ENCODE results near the gene TMEM109.

The TMEM109 gene

GRCh38 chr11:60939855-60940254 is 25.9 kb downstream of the TMEM109 start:
- H3K4me1 ChIP-seq (ENCODE audit: control insufficient read depth, low read depth, low read length), result no peaks in the 10 kb centered on the region
- H3K36me3 ChIP-seq (ENCODE audit: control insufficient read depth, low read depth, low read length), result peaks cover under 1% of the 10 kb centered on the region
- H3K27me3 ChIP-seq (ENCODE audit: control insufficient read depth, insufficient read depth, low read length), result no peaks in the 10 kb centered on the region
- H3K9me3 ChIP-seq (ENCODE audit: control insufficient read depth, low read depth, low read length), result no peaks in the 10 kb centered on the region
- H3K27ac ChIP-seq (ENCODE audit: low read length), result no peak overlapping the region
- H3K9ac ChIP-seq (ENCODE audit: low read length), result no peak overlapping the region
- H3K4me3 ChIP-seq (ENCODE audit: low read length), result no peak overlapping the region

GRCh38 chr11:60941371-60942119 is 27.6 kb downstream of the TMEM109 start:
- Histone ChIP-seq H3K36me3 (ENCODE audit: control insufficient read depth, low read depth, low read length) (no peaks in the 10 kb centered on the region), H3K27ac (ENCODE audit: low read length) (no peak overlapping the region)

DNA sequence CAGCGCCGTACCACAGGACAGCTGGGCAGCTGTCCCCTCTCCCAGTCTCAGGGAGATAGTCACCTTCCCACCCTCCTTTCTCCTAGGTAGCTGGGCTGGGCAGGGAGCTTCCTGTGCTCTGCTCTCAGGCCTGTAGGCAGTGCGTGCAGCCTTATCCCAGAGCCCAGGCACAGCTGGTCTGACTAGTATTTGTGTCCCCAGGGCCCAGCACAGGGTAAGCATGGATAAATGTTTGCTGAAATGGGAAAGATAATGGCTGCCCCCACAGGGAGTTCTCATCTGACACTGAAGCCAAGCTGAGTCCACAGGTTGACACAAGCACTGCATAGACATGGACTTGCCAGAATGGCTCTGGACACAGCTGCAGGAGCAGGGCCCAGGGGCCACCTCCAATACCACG is 28.3 kb downstream of the TMEM109 start:
- Histone ChIP-seq H3K9me3 (ENCODE audit: control insufficient read depth, low read depth, low read length) (no peaks in the 10 kb centered on the region), H3K4me1 (ENCODE audit: control insufficient read depth, low read depth, low read length) (no peaks in the 10 kb centered on the region), H3K9ac (ENCODE audit: low read length) (no peak overlapping the region), H3K27me3 (ENCODE audit: control insufficient read depth, insufficient read depth, low read length) (no peaks in the 10 kb centered on the region), H3K4me3 (ENCODE audit: low read length) (no peak overlapping the region), H3K27ac (ENCODE audit: low read length) (no peak overlapping the region), H3K36me3 (ENCODE audit: control insufficient read depth, low read depth, low read length) (no peaks in the 10 kb centered on the region)

More at GRCh38 chr11:60941371-60942119, 27.6 kb downstream of the TMEM109 start:
- Histone ChIP-seq H3K4me3 (ENCODE audit: low read length) (no peak overlapping the region), H3K9me3 (ENCODE audit: control insufficient read depth, low read depth, low read length) (no peaks in the 10 kb centered on the region), H3K27me3 (ENCODE audit: control insufficient read depth, insufficient read depth, low read length) (no peaks in the 10 kb centered on the region), H3K4me1 (ENCODE audit: control insufficient read depth, low read depth, low read length) (no peaks in the 10 kb centered on the region), H3K9ac (ENCODE audit: low read length) (no peak overlapping the region)

DNA sequence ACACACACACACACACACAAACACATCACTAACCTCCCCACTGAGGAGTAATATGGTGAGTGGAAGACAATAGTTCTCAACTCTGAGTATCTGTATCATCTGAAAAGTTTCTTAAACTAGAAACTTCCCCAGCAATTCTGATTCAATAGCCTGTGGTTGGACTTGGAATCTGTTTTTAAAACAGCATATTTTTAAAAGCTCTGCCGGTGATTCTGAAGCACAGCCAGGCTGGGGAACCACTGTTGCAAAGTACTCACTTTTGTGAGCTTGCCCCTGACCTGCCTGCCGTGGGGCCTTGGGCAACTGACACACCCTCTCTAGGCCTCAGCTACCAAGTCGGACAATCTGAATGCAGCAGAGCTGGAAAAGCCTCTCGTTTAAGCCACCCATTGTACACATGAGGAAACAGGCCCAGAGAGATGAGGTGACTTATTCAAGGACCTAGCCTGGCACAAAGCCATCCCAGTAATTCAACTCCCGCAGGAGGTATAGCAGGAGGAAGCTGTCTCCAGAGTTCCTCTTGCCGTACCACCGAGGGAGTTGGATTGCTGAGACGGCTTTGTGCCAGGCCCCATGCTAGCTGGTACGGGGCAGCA is 29.1 kb downstream of the TMEM109 start:
- Histone ChIP-seq H3K4me1 (ENCODE audit: control insufficient read depth, low read depth, low read length) (no peaks in the 10 kb centered on the region), H3K9me3 (ENCODE audit: control insufficient read depth, low read depth, low read length) (no peaks in the 10 kb centered on the region), H3K36me3 (ENCODE audit: control insufficient read depth, low read depth, low read length) (no peaks in the 10 kb centered on the region), H3K27ac (ENCODE audit: low read length) (no peak overlapping the region), H3K27me3 (ENCODE audit: control insufficient read depth, insufficient read depth, low read length) (no peaks in the 10 kb centered on the region), H3K9ac (ENCODE audit: low read length) (no peak overlapping the region), H3K4me3 (ENCODE audit: low read length) (no peak overlapping the region)

DNA sequence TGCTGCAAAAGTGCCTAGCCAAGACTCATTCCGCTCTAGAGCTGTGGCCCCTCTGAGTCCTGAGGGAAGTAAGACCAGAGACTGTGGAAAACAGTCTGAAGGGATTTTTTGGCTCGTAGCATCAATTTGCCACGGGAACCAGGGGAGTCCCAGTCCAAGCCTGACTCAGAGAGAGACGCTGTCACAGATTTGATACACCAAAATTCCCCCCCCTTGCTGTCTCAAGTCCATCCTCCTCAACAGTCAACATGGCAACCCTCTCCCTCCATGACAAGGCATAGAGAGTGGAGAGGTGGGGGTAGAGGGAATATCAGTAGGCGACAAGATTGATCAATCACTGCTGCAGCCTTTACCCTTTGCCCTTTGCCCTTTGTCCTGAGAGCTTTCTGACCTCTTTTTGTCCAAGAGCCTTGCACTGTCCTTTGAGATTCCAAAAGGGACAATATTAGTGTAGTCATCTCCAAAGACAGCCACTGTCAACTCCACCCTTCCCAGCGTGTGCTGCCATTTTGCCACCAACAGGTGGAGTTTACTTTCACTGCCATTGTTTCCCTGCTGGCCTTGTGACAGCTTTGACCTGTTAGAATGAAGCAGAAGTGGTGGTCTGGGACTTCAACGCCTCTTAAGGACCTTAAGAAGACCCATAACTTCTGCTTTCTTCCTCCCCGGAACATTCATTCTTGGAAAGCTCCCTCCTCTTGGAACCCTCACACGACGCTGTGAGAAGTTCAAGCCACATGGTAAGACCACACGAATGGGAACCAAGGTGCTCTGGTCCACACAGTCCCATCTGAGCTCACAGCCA is 30.7 kb downstream of the TMEM109 start:
- no peaks in the 10 kb centered on the region for H3K36me3 ChIP-seq (ENCODE audit: control insufficient read depth, low read depth, low read length)
- peaks cover 3% of the 10 kb centered on the region for H3K27me3 ChIP-seq (ENCODE audit: control insufficient read depth, insufficient read depth, low read length)
- no peak overlapping the region for H3K27ac ChIP-seq (ENCODE audit: low read length)
- H3K9me3 ChIP-seq (ENCODE audit: control insufficient read depth, low read depth, low read length), result no peaks in the 10 kb centered on the region
- no peak overlapping the region for H3K4me3 ChIP-seq (ENCODE audit: low read length)
- no peaks in the 10 kb centered on the region for H3K4me1 ChIP-seq (ENCODE audit: control insufficient read depth, low read depth, low read length)
- H3K9ac ChIP-seq (ENCODE audit: low read length), result no peak overlapping the region

GRCh38 chr11:60945295-60945667 is 31.3 kb downstream of the TMEM109 start:
- Histone ChIP-seq H3K9ac (ENCODE audit: low read length) (no peak overlapping the region), H3K36me3 (ENCODE audit: control insufficient read depth, low read depth, low read length) (no peaks in the 10 kb centered on the region), H3K9me3 (ENCODE audit: control insufficient read depth, low read depth, low read length) (no peaks in the 10 kb centered on the region), H3K4me3 (ENCODE audit: low read length) (no peak overlapping the region), H3K27me3 (ENCODE audit: control insufficient read depth, insufficient read depth, low read length) (peaks cover 8% of the 10 kb centered on the region), H3K4me1 (ENCODE audit: control insufficient read depth, low read depth, low read length) (no peaks in the 10 kb centered on the region), H3K27ac (ENCODE audit: low read length) (no peak overlapping the region)

- no peak overlapping the region for H3K4me3 ChIP-seq (ENCODE audit: low read length)
- peaks cover 16% of the 10 kb centered on the region for H3K27me3 ChIP-seq (ENCODE audit: control insufficient read depth, insufficient read depth, low read length)
- H3K9ac ChIP-seq (ENCODE audit: low read length), result no peak overlapping the region
- no peaks in the 10 kb centered on the region for H3K9me3 ChIP-seq (ENCODE audit: control insufficient read depth, low read depth, low read length)
- H3K4me1 ChIP-seq (ENCODE audit: control insufficient read depth, low read depth, low read length), result no peaks in the 10 kb centered on the region
- H3K36me3 ChIP-seq (ENCODE audit: control insufficient read depth, low read depth, low read length), result no peaks in the 10 kb centered on the region
- H3K27ac ChIP-seq (ENCODE audit: low read length), result no peak overlapping the region
These were observed 32.8 kb downstream of the TMEM109 start for GRCh38 chr11:60946601-60947264.

GRCh38 chr11:60947700-60948099 is 33.7 kb downstream of the TMEM109 start:
- Histone ChIP-seq H3K27ac (ENCODE audit: low read length) (no peak overlapping the region), H3K36me3 (ENCODE audit: control insufficient read depth, low read depth, low read length) (no peaks in the 10 kb centered on the region), H3K9ac (ENCODE audit: low read length) (no peak overlapping the region), H3K4me1 (ENCODE audit: control insufficient read depth, low read depth, low read length) (peaks cover 4% of the 10 kb centered on the region), H3K9me3 (ENCODE audit: control insufficient read depth, low read depth, low read length) (no peaks in the 10 kb centered on the region), H3K27me3 (ENCODE audit: control insufficient read depth, insufficient read depth, low read length) (peaks cover 22% of the 10 kb centered on the region), H3K4me3 (ENCODE audit: low read length) (no peak overlapping the region)

- H3K9ac ChIP-seq (ENCODE audit: low read length), result no peak overlapping the region
- no peaks in the 10 kb centered on the region for H3K9me3 ChIP-seq (ENCODE audit: control insufficient read depth, low read depth, low read length)
These were observed 34.3 kb downstream of the TMEM109 start for GRCh38 chr11:60948250-60948649.

GRCh38 chr11:60950024-60950423 is 36.1 kb downstream of the TMEM109 start:
- Histone ChIP-seq H3K27ac (ENCODE audit: low read length) (no peak overlapping the region), H3K9ac (ENCODE audit: low read length) (no peak overlapping the region), H3K9me3 (ENCODE audit: control insufficient read depth, low read depth, low read length) (no peaks in the 10 kb centered on the region), H3K4me1 (ENCODE audit: control insufficient read depth, low read depth, low read length) (peaks cover 4% of the 10 kb centered on the region), H3K4me3 (ENCODE audit: low read length) (peak overlapping the region; percentile 53), H3K36me3 (ENCODE audit: control insufficient read depth, low read depth, low read length) (no peaks in the 10 kb centered on the region), H3K27me3 (ENCODE audit: control insufficient read depth, insufficient read depth, low read length) (peaks cover 23% of the 10 kb centered on the region)

More at GRCh38 chr11:60948250-60948649, 34.3 kb downstream of the TMEM109 start:
- H3K36me3 ChIP-seq (ENCODE audit: control insufficient read depth, low read depth, low read length), result no peaks in the 10 kb centered on the region
- peaks cover 4% of the 10 kb centered on the region for H3K4me1 ChIP-seq (ENCODE audit: control insufficient read depth, low read depth, low read length)
- no peak overlapping the region for H3K27ac ChIP-seq (ENCODE audit: low read length)
- H3K4me3 ChIP-seq (ENCODE audit: low read length), result no peak overlapping the region
- H3K27me3 ChIP-seq (ENCODE audit: control insufficient read depth, insufficient read depth, low read length), result peaks cover 23% of the 10 kb centered on the region

DNA sequence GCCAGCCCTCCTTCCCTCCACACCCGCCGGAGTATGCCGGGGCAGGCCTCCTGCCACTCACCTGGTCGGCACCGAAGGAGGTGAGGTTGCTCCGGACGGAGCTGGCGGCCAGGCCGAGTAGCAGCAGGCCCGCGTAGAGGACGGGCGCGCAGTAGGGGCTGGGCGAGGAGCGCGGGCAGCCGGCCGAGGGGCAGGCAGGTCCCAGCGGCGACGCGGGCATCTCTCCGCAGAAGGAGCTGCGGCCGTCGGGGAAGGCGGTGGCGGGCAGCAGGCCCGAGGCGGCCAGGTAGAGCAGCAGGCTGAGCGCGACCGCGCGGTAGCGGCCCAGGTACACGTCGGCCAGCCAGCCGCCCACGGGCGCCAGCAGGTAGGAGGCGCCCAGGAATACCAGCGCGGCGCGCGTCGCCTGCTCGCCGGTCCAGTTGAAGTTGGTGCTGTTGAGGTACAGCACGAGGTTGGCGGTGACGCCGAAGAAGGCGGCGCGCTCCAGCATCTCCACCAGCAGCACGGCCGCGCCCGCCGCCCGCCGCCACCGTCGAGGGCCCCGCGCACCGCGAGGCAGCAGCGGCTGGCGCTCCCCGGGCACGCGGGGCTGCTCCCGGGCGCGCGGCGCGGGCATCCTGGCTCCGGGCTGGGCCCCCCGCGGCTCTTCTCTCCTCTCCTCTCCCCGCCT is 37.1 kb downstream of the TMEM109 start:
- H3K4me1 ChIP-seq (ENCODE audit: control insufficient read depth, low read depth, low read length), result peaks cover 4% of the 10 kb centered on the region
- H3K9me3 ChIP-seq (ENCODE audit: control insufficient read depth, low read depth, low read length), result no peaks in the 10 kb centered on the region
- H3K9ac ChIP-seq (ENCODE audit: low read length), result no peak overlapping the region
- no peaks in the 10 kb centered on the region for H3K36me3 ChIP-seq (ENCODE audit: control insufficient read depth, low read depth, low read length)
- peaks cover 23% of the 10 kb centered on the region for H3K27me3 ChIP-seq (ENCODE audit: control insufficient read depth, insufficient read depth, low read length)
- peak overlapping the region; percentile 53 for H3K4me3 ChIP-seq (ENCODE audit: low read length)
- no peak overlapping the region for H3K27ac ChIP-seq (ENCODE audit: low read length)

Data from iPS-18a (cell line).